Measurements from ENCODE around the gene SPATA45. TPM values are rescaled to one million over a fixed set of nuclear protein-coding genes. Genes with fewer than 3 reads are reported as not detected.

SPATA45 gene
- total RNA-seq, 4 donors from 2014 or later = not detected

DNA sequence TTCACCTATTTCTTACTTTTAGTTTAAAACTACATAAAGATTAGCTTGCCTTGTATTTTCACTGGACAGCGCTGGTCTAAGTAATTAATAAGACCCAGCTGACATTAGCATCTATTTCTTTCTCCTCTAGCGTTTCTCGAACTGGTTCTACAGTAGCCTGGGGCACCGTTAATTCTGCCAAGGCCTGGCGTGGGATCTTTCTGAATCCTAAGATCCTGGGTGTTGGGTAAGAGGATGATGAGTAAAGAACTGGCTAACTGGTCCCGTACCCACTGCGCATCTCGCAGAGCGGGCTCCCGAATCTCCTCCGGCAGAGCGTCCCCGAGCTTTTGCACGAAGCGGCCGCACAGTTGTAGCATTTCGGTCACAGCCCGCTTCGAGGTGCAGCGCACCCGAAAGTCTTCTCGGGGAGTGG, 56.2 kb downstream of the SPATA45 start:
- H3K9me3 ChIP-seq = no peaks in the 10 kb centered on the region
- 0 to 1% methylated on average over 17 to 22 of the region's 22 CpGs for WGBS, 2 donors
- peak in 1 of 2 donors; percentile 14 for DNase-seq (ENCODE audit: low spot score in 2 of 2)
- peak overlapping the region; percentile 94 to 98 (median 98) for H3K27ac ChIP-seq
- TF ChIP-seq EP300 (IDR thresholded peaks at IDR 0.05) (no peak), POLR2A (IDR thresholded peaks at IDR 0.05) (no peak)
- TF ChIP-seq, protein P1, sequence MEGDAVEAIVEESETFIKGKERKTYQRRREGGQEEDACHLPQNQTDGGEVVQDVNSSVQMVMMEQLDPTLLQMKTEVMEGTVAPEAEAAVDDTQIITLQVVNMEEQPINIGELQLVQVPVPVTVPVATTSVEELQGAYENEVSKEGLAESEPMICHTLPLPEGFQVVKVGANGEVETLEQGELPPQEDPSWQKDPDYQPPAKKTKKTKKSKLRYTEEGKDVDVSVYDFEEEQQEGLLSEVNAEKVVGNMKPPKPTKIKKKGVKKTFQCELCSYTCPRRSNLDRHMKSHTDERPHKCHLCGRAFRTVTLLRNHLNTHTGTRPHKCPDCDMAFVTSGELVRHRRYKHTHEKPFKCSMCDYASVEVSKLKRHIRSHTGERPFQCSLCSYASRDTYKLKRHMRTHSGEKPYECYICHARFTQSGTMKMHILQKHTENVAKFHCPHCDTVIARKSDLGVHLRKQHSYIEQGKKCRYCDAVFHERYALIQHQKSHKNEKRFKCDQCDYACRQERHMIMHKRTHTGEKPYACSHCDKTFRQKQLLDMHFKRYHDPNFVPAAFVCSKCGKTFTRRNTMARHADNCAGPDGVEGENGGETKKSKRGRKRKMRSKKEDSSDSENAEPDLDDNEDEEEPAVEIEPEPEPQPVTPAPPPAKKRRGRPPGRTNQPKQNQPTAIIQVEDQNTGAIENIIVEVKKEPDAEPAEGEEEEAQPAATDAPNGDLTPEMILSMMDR (IDR thresholded peaks at IDR 0.05) = no peak
- H3K4me1 ChIP-seq = peaks cover 0 to 60% (median 14%) of the 10 kb centered on the region in 4 donors
- H3K27me3 ChIP-seq = no peaks in the 10 kb centered on the region
- peaks cover 0 to 17% (median 5%) of the 10 kb centered on the region in 3 donors for H3K36me3 ChIP-seq
- H3K4me3 ChIP-seq = peak overlapping the region; percentile 61 to 92 (median 84)

DNA sequence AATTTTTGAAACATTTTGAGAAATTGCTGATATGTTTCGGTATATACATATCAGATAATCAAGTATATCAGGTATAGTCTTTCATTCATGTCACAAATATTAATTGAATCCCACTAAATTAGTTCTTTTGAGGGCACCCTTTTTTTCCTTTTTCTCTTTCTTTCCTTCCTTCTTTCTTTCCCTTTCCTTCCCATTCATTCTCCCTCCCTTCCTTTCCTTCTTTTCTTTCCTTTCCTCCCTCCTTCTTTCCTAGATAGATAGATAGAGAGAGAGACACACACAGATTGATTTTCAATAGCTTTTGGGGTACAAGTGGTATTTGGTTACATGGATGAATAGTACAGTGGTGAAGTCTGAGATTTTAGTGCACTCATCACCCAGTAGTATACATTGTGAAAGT, 61.6 kb downstream of the SPATA45 start:
- Histone ChIP-seq H3K27ac (no peak overlapping the region), H3K9me3 (no peaks in the 10 kb centered on the region), H3K27me3 (no peaks in the 10 kb centered on the region), H3K4me1 (peaks cover 0 to 38% (median 9%) of the 10 kb centered on the region in 4 donors), H3K36me3 (peaks cover 0 to 47% (median 5%) of the 10 kb centered on the region in 3 donors), H3K4me3 (no peak overlapping the region)
- DNase-seq (ENCODE audit: low spot score in 2 of 2) = no peak
- WGBS, 2 donors = 92 to 95% methylated on average over 1 of the region's 1 CpG
- TF ChIP-seq, protein P1 (IDR thresholded peaks at IDR 0.05) = no peak
- no peak for TF ChIP-seq EP300 (IDR thresholded peaks at IDR 0.05)
- TF ChIP-seq POLR2A (IDR thresholded peaks at IDR 0.05) = no peak

DNA sequence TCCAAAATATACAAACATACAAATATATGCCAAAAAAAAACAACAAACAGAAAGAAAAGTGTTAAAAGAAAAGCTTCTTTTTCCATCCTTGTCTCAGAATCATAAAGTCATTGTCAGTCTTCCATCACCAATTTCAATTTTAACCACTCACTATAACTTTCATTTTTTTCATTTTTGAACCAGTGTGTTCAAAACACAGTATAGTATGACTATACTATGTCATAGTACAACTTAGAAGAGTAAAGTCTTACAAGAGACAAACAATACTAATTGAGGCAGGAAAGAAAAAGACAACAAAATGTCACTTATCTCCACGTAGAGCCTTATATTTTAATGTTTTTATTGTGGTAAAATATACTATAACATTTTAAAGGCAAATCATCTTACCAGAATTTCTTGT, 63.5 kb downstream of the SPATA45 start:
- Histone ChIP-seq H3K27ac (no peak overlapping the region), H3K27me3 (no peaks in the 10 kb centered on the region), H3K36me3 (peaks cover 0 to 53% (median 5%) of the 10 kb centered on the region in 3 donors), H3K4me1 (peaks cover 0 to 19% (median 0%) of the 10 kb centered on the region in 4 donors), H3K4me3 (no peak overlapping the region), H3K9me3 (no peaks in the 10 kb centered on the region)
- no peak for DNase-seq (ENCODE audit: low spot score in 2 of 2)
- WGBS, 2 donors = 63 to 69% methylated on average over 1 of the region's 1 CpG
- TF ChIP-seq, protein P1 (IDR thresholded peaks at IDR 0.05) = no peak
- no peak for TF ChIP-seq EP300 (IDR thresholded peaks at IDR 0.05)
- TF ChIP-seq POLR2A (IDR thresholded peaks at IDR 0.05) = no peak

DNA sequence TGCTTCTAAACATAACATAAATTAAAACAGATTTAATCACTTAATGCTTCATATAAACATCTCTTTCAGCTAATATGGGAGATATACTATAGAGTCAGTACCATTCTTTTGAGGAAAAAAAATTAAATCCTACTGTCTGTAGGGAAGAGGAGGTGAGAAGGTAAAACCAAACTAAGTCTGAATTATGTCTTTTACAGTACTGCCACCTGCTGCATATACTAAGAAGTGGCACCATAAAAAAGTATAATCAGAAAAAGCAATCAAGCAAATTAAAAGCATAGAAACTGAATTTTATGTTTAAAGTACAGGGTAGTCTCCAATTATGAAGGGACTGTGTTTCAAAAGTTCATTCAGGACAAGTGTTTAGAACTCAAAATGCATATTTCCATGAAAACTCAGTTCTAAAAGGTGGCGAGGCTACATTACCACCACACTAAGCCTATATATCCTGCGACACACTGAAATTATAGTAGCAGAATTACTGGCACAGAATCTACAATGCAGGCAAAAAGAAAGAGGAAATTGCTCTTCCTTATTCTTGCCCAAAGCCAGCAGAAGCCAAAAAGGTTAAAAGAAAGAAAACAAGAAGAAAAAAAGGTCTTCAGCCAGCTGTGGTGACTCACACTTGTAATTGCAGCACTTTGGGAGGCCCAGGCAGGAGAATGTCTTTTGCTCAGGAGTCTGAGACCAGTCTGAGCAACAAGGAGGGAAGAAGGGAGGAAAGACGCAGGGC, 64.9 kb downstream of the SPATA45 start:
- Histone ChIP-seq H3K9me3 (no peaks in the 10 kb centered on the region), H3K4me1 (peaks cover 0 to 7% (median 0%) of the 10 kb centered on the region in 4 donors), H3K27ac (peak overlapping the region in 1 of 4 donors; percentile 9), H3K36me3 (peaks cover 0 to 53% (median 5%) of the 10 kb centered on the region in 3 donors), H3K27me3 (no peaks in the 10 kb centered on the region), H3K4me3 (no peak overlapping the region)
- TF ChIP-seq, protein P1 (IDR thresholded peaks at IDR 0.05) = peak; percentile 38 to 70 (median 50)
- no peak for TF ChIP-seq EP300 (IDR thresholded peaks at IDR 0.05)
- no peak for DNase-seq (ENCODE audit: low spot score in 2 of 2)
- WGBS, 2 donors = 82 to 84% methylated on average over 3 of the region's 3 CpGs

DNA sequence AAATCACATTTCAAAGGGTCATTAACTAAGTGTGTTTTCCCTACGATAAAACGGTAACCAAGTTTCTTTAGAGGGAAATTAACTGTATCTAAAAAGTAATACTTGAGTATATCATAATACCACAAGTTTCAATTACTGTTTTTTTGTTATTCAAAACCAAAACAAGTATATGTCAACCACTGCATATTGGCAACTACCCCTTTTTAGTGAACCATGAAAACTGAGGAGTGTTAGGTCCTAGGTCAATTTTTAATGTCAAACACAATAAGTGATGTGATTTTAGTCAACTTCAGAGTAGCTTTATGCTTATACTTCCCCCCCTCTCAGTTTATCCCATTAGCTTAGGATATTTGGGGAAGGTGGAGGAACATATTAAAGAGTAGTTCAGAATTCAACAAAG, 66.2 kb downstream of the SPATA45 start:
- no peaks in the 10 kb centered on the region for H3K27me3 ChIP-seq
- no peak overlapping the region for H3K27ac ChIP-seq
- 80 to 94% methylated on average over 2 of the region's 2 CpGs for WGBS, 2 donors
- peaks cover 0 to 6% (median 0%) of the 10 kb centered on the region in 4 donors for H3K4me1 ChIP-seq
- no peaks in the 10 kb centered on the region for H3K9me3 ChIP-seq
- no peak for DNase-seq (ENCODE audit: low spot score in 2 of 2)
- TF ChIP-seq, protein P1 (IDR thresholded peaks at IDR 0.05) = no peak
- TF ChIP-seq POLR2A (IDR thresholded peaks at IDR 0.05) (no peak), EP300 (IDR thresholded peaks at IDR 0.05) (no peak)
- peaks cover 0 to 46% (median 0%) of the 10 kb centered on the region in 3 donors for H3K36me3 ChIP-seq
- no peak overlapping the region for H3K4me3 ChIP-seq
